Measurements from ENCODE around the gene SPDYE6.
"Not testable (repeated sequence)": the region's sequence is repeated elsewhere in the genome, so short reads cannot be mapped to it uniquely, and the experiment has no call there.

Gene SPDYE6

GRCh38 chr7:102363549-102364393 is 7.5 kb upstream of the SPDYE6 start:
- DNase-seq (ENCODE audit: low read depth): peak; percentile 97

DNA sequence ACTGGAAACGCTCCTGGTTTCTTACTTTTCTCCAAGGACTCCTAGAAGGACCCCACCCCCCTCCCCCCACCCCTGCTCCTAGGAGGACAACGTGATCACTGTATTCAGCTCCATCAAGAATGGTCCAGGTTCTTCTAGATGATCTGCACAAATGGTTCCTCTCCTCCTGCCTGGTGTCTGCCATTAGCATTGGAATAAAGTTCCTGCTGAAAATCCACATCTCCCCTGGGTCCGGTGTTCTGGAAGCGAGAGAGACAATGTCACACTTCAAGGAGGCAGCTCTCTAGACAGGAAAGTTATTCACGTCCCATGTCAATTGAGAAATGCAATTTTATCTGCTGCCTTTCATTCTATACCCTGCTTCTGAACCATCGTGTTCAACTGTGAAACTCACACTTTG is 9.3 kb downstream of the SPDYE6 start:
- DNase-seq (ENCODE audit: low read depth): not testable (repeated sequence)

DNA sequence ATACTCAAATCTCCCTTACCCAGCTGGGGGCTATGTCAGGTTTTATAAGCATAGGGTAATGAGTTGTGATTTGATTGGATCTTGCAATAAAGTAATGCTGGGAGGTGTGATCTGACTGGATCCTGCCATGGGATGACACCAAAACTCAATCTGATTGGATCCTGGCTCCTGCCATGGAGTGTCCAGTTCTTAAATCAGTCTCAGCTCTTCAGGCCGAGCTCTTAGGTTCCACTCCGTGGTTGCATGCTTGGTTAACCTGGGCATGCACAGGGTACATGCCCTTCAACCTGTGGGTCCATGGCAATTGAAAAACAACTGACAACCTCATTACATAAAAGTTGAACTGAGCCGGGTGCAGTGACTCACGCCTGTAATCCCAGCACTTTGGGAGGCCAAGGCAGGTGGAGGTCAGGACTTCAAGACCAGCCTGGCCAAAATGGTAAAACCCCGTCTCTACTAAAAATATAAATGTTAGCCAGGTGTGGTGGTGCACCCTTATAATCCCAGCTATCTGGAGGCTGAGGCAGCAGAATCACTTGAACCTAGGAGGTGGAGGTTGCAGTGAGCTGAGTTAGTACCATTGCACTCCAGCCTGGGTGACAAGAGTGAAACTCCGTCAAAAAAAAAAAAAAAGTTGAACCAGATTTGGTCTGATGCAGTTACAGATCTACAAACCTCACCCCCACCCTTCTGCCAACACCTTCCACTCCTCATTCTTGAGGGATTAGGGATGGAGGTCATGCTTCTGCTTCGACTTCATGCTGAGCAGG is 15.5 kb downstream of the SPDYE6 start:
- not testable (repeated sequence) for DNase-seq (ENCODE audit: low read depth)

GRCh38 chr7:102337420-102337819 is 18.8 kb downstream of the SPDYE6 start:
- not testable (repeated sequence) for DNase-seq (ENCODE audit: low read depth)

- not testable (repeated sequence) for DNase-seq (ENCODE audit: low read depth)
Measured at GRCh38 chr7:102337002-102337401, 19.2 kb downstream of the SPDYE6 start.

DNA sequence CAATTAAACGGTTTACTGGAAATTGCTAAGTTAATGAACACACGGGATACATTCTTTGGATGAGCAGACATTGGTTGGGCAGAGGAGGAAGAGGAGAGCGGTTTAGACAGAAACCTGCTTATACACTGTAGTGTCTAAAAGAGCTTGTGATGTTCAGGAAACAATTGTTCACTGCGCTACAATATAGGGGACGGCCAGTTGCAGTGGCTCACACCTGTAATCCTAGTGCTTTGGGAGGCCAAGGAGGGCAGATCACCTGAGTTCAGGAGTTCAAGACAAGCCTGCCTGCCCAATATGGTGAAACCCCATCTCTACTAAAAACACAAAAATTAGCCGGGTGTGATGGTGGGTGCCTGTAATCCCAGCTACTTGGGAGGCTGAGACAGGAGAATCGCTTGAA is 20.7 kb downstream of the SPDYE6 start:
- DNase-seq (ENCODE audit: low read depth): not testable (repeated sequence)

- DNase-seq (ENCODE audit: low read depth): not testable (repeated sequence)
Measured at GRCh38 chr7:102330666-102331460, 25.4 kb downstream of the SPDYE6 start.

DNA sequence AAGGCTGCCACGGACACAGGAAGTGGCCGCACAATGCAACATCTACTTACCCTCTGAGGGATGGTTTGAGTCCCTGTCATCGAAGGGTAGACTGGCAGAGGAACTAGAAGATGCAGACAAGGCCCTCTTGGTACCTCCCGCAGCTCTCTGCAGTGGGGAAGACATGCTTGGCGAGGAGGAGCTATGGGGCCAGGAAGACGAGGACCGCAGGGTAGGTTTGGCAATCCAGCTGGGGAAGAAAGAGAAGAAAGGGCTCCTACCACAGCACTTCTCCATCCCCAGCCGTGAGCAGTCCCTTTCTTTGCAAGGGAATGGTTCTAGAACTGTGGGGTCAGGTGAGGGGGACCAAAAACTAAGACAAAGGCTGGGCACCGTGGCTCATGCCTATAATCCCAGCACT is 26.9 kb downstream of the SPDYE6 start:
- not testable (repeated sequence) for DNase-seq (ENCODE audit: low read depth)

GRCh38 chr7:102328863-102329262 is 27.4 kb downstream of the SPDYE6 start:
- DNase-seq (ENCODE audit: low read depth): not testable (repeated sequence)

GRCh38 chr7:102327183-102327582 is 29.1 kb downstream of the SPDYE6 start:
- not testable (repeated sequence) for DNase-seq (ENCODE audit: low read depth)

DNA sequence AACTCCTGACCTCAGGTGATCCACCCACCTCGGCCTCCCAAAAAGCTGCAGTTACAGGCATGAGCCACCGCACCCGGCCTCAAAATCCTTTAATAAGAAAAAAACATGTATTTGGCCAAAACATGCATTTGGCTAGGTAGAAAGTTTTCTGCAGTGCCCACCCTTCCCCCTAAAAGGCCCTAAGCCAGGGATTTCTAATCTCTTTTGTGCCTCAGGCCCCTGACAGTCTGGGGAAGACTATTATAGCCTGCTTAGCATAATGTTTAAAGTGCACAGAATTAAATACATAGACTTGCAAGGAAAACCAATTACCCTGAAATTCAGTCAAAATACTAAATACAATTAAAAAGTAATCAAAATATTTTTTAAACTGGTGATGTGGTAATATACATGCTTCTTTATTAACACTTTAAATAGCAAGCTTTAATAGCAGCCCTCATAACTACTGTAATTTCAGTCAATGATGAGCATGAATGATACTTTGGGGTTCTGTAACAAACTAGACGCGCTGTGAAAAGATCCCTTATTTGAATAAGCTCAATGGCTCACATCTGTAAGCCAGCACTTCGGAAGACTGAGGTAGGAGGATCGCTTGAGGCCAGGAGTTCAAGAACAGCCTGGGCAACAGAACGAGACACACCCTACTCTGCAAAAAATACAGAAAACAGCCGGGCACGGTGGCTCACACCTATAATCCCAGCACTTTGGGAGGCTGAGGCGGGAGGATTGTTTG is 29.9 kb downstream of the SPDYE6 start:
- DNase-seq (ENCODE audit: low read depth): no peak

- not testable (repeated sequence) for DNase-seq (ENCODE audit: low read depth)
Measured at GRCh38 chr7:102325106-102325505, 31.1 kb downstream of the SPDYE6 start.

DNA sequence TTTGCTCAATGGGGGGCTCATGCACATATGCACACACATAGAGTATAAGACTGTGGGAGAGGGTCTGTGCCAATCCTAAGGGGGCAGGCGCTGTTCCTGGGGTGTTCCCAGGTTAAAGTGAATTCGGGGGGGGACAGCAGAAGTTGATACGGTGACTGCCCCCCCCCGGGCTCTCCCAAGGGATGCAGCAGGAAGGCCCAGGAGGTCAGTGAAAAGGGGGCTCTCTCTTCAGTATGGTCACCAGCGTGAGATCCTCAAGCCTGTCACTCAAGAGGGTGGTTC is 32.4 kb downstream of the SPDYE6 start:
- DNase-seq (ENCODE audit: low read depth): no peak

DNA sequence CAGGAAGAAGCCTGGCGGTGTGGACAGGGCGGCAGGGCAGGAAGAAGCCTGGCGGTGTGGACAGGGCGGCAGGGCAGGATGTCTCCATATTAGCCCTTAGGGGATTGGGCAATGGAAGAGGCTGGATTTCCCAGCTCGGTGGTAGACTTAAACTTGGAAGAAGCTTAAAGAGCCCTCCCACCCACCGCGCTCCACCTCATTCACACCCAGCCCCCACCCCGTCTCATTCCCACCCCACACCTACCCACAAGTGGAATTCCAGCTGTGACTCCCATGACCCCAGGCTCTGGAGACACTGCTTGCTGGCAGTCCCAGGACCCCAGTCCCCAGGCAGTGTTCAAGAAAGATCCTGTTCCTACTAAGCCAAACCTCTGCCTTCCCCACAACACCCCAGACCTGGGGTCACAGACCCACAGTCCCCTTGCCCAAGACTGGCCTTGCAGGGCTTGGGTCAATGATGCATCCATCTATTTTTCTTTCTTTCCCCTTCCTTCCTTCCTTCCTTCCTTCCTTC is 34.0 kb downstream of the SPDYE6 start:
- no peak for DNase-seq (ENCODE audit: low read depth)

- no peak for DNase-seq (ENCODE audit: low read depth)
Measured at GRCh38 chr7:102321351-102322201, 34.7 kb downstream of the SPDYE6 start.

DNA sequence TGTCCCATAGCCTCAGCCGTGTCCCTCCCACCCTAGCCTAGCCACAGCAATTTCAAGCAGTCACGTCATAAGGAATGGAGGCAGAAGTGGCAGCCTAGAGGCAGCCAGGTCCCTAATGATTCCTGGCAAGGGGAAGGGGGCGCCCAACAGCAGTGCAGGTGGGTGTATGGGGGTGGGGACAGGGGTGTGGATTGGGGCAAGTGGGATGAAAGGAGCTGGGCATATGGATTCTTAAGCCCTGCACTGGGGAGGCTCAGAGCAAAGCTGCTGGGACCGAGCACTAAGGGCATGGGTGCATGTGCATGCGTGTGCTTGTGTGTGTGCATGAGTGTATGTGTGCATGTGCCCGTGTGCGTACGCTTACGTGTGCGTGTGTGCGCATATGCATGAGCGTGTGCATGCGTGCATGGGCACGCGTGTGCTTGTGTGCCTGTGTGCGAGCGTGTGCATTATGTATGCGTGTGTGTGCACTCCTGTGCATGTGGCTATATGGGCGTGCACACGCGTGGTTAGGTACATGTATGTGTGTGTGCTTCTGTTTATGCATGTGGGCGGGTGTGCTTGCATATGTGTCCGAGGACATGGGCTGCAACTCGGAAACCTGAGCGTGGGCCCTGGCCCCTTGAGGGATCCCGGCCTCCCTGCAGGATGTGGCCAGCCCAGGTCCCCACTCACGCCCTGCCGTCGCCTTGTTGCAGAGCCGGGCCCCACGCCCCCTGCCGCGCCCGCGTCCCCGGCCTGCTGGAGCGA is 35.5 kb downstream of the SPDYE6 start:
- no peak for DNase-seq (ENCODE audit: low read depth)

GRCh38 chr7:102320181-102320580 is 36.1 kb downstream of the SPDYE6 start:
- no peak for DNase-seq (ENCODE audit: low read depth)

DNA sequence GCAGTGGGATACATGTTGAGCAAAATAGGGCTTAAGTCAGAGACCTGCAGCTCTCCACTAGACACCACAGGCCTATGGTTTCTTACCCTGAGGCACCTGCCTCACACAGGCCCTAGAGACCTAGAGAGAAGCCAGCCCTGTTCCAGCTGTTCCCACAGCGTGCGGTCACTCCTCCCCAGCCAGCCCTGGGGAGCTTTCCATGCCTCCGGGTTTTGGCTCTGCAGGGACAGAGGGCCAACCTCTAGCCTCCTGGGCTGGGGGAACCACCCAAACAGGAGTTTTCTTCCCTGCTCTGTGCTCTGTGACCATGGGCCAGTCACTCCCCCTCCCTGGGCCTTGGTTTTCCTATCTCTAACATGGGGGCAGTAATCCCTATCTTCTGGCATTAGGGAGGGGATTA is 36.6 kb downstream of the SPDYE6 start:
- no peak for DNase-seq (ENCODE audit: low read depth)

- no peak for DNase-seq (ENCODE audit: low read depth)
Measured at GRCh38 chr7:102318482-102318971, 37.7 kb downstream of the SPDYE6 start.

Measured in GM04504 (cell line).